NT2/D1 (cell line): Measurements from ENCODE around the gene A1BG.

Experiments
- SUZ12 ChIP-seq: IDR thresholded peaks from 2 replicates; pipeline ENCODE4 v1.6.1; 2011; ENCODE audit not compliant: insufficient read length, insufficient read depth; ENCODE audit errors: extremely low read depth
- YY1 ChIP-seq: IDR thresholded peaks from 2 replicates; pipeline ENCODE4 v1.6.1; 2011; ENCODE audit not compliant: insufficient read length, insufficient read depth
- ZNF274 ChIP-seq: IDR thresholded peaks from 2 replicates; pipeline ENCODE4 v1.6.1; 2011; ENCODE audit warnings: mild to moderate bottlenecking, low read depth, low read length

DNA sequence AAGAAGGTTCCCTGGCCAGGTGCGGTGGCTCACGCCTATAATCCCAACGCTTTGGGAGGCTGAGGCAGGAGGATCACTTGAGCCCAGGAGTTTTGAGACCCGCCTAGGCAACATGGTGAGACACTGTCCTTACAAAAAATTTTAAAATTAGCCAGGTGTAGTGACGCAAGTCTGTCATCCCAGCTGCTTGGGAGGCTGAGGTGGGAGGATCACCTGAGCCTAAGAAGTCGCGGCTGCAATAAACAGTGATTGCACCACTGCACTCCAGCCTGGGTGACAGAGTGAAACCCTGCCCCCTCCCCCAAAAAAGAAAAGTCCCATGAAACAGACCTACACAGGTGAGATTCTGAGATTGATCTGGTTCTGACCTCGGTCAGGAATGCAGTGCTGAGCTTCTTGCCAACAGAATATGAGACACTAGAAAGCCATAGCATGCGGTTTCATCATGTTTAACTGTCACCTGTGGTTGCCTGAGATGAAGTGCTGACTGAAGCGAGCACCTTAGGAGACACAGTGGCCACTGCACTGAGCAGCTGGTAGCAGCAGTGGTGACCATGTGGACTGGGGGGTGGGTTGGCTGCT is 2.0 kb upstream of the A1BG start:
- TF ChIP-seq ZNF274 (no peak), YY1 (no peak), SUZ12 (no peak)
